H1 (cell line): ENCODE results near the gene KRTAP5-8. TPM values are rescaled to one million over a fixed set of nuclear protein-coding genes. Genes with fewer than 3 reads are reported as not detected.

Experiments
- BRCA1 ChIP-seq: IDR thresholded peaks from 2 replicates; pipeline ENCODE4 v1.6.1; 2012; ENCODE audit warnings: low read depth, low read length, improper control_type of control experiment
- EP300 ChIP-seq, 2 experiments: IDR thresholded peaks; 1 replicate in 1 of 2; 2 replicates in 1 of 2; pipeline ENCODE4 v1.6.1; 2011 to 2012; ENCODE audit warnings: low read depth in 2 of 2, low read length in 2 of 2, mild to moderate bottlenecking in 2 of 2, borderline replicate concordance in 1 of 2, inconsistent platforms in 1 of 2, moderate library complexity in 1 of 2
- FOSL1 ChIP-seq: IDR thresholded peaks from 2 replicates; pipeline ENCODE4 v1.6.1; 2011; ENCODE audit warnings: mild to moderate bottlenecking, low read depth, low read length, moderate library complexity; ENCODE audit not compliant: insufficient read depth
- JUND ChIP-seq: IDR thresholded peaks from 2 replicates; pipeline ENCODE4 v1.6.1; 2011; ENCODE audit warnings: mild to moderate bottlenecking, improper control_type of control experiment, low read length
- NANOG ChIP-seq: IDR thresholded peaks from 2 replicates; pipeline ENCODE4 v1.6.1; 2011; ENCODE audit warnings: low read length, low read depth, mild to moderate bottlenecking, inconsistent platforms; ENCODE audit not compliant: insufficient read depth, poor library complexity, severe bottlenecking
- polyA plus RNA-seq, 7 experiments: library from polyadenylated mRNA; depleted of rRNA in 3 of 7; stranded (reverse) in 5 of 7; unstranded in 2 of 7; fragments of >200 nt in 5 of 7; fragments of 200-250 nt in 2 of 7; gene quantifications; 1 replicate in 5 of 7; 2 replicates in 1 of 7; 4 replicates in 1 of 7; pipeline versions ENCODE4 v1.2.1 to v1.2.3, GENCODE V29; 2011 to 2013; ENCODE audit warnings: missing spikeins in 2 of 7, mixed read lengths in 2 of 7
- total RNA-seq: library from RNA; stranded (reverse); fragmentation: NEBNext Ultra II Directional; extraction: Animal tissue kit (Norgen Biotek cat#: 25700); gene quantifications from 2 replicates; pipeline ENCODE4 v1.2.1, GENCODE V29; 2021

The KRTAP5-8 gene
- total and polyA plus RNA-seq, 2 of the 8 experiments (the other 6 are each of a cell fraction or from before 2014, with no cell fraction given), result not detected

DNA sequence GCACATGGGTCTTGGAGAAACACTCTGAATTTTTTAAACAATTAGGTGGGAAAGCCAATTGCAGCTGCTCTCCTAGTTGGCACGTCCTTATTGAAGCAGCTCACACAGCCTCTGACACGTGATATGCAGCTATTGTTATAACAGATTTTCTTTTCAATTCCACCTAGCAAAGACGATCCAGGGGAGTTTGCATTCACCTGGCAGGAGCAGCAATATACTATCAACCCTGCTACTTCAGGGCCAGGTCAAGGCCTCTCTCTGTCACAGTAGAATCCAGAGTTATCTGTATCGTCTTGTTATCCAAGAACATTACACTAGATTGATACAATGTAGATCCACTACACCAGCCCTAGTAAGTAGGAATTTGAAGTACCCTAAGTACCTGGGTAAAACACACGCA lies 36.6 kb downstream of the KRTAP5-8 start (continued):
- TF ChIP-seq NANOG, result no peak
- no peak for TF ChIP-seq BRCA1
- TF ChIP-seq FOSL1, result no peak
- TF ChIP-seq EP300 (IDR thresholded peaks at IDR 0.05; ENCODE audit: borderline replicate concordance in 1 of 2, low read depth in 2 of 2, low read length in 2 of 2), result no peak
- TF ChIP-seq JUND, result no peak
- TF ChIP-seq, all 59 proteins: peak for 0
